GM21737 (cell line): Measurements from ENCODE around the gene WTIP.
"Not testable (repeated sequence)": the region's sequence is repeated elsewhere in the genome, so short reads cannot be mapped to it uniquely, and the experiment has no call there.

Experiments used
- ATAC-seq: cut with Tn5 transposase; IDR thresholded peaks from one replicate; pipeline ENCODE4 v1.9.1; 2021; ENCODE audit warnings: mild to moderate bottlenecking, moderate library complexity; ENCODE audit not compliant: unreplicated experiment

The WTIP gene

GRCh38 chr19:34480971-34481841 is at the start of gene WTIP:
Gene WTIP, plus strand, starts transcription at chr19:34481758. Its CDS starts 217 bp downstream, at chr19:34481975.
- ATAC-seq, result no peak

- no peak for ATAC-seq
Observed at GRCh38 chr19:34432797-34433196, 48.8 kb upstream of the WTIP start.

- no peak for ATAC-seq
Observed at GRCh38 chr19:34436716-34437115, 44.8 kb upstream of the WTIP start.

GRCh38 chr19:34448191-34448590 is 33.4 kb upstream of the WTIP start:
- ATAC-seq, result no peak

GRCh38 chr19:34452723-34453122 is 28.8 kb upstream of the WTIP start:
- no peak for ATAC-seq

GRCh38 chr19:34454091-34454490 is 27.5 kb upstream of the WTIP start:
- no peak for ATAC-seq

- no peak for ATAC-seq
Observed at GRCh38 chr19:34454685-34455084, 26.9 kb upstream of the WTIP start.

- ATAC-seq, result not testable (repeated sequence)
Observed at GRCh38 chr19:34455783-34456480, 25.6 kb upstream of the WTIP start.

GRCh38 chr19:34457446-34457845 is 24.1 kb upstream of the WTIP start:
- no peak for ATAC-seq

- ATAC-seq, result no peak
Observed at GRCh38 chr19:34458677-34459076, 22.9 kb upstream of the WTIP start.

GRCh38 chr19:34459614-34460013 is 21.9 kb upstream of the WTIP start:
- ATAC-seq, result no peak

- no peak for ATAC-seq
Observed at GRCh38 chr19:34461375-34462100, 20.0 kb upstream of the WTIP start.

GRCh38 chr19:34464785-34465184 is 16.8 kb upstream of the WTIP start:
- ATAC-seq, result not testable (repeated sequence)

- ATAC-seq, result no peak
Observed at GRCh38 chr19:34468409-34468808, 13.1 kb upstream of the WTIP start.

GRCh38 chr19:34469026-34469425 is 12.5 kb upstream of the WTIP start:
- ATAC-seq, result not testable (repeated sequence)

GRCh38 chr19:34471906-34472700 is 9.5 kb upstream of the WTIP start:
- no peak for ATAC-seq

- no peak for ATAC-seq
Observed at GRCh38 chr19:34474233-34474989, 7.1 kb upstream of the WTIP start.

- ATAC-seq, result no peak
Observed at GRCh38 chr19:34475026-34475974, 6.3 kb upstream of the WTIP start.
